ENCODE data around the gene ALAS1.
A peak's percentile ranks its signal among the peaks of the same experiment; 100 is the strongest.

Gene ALAS1

DNA sequence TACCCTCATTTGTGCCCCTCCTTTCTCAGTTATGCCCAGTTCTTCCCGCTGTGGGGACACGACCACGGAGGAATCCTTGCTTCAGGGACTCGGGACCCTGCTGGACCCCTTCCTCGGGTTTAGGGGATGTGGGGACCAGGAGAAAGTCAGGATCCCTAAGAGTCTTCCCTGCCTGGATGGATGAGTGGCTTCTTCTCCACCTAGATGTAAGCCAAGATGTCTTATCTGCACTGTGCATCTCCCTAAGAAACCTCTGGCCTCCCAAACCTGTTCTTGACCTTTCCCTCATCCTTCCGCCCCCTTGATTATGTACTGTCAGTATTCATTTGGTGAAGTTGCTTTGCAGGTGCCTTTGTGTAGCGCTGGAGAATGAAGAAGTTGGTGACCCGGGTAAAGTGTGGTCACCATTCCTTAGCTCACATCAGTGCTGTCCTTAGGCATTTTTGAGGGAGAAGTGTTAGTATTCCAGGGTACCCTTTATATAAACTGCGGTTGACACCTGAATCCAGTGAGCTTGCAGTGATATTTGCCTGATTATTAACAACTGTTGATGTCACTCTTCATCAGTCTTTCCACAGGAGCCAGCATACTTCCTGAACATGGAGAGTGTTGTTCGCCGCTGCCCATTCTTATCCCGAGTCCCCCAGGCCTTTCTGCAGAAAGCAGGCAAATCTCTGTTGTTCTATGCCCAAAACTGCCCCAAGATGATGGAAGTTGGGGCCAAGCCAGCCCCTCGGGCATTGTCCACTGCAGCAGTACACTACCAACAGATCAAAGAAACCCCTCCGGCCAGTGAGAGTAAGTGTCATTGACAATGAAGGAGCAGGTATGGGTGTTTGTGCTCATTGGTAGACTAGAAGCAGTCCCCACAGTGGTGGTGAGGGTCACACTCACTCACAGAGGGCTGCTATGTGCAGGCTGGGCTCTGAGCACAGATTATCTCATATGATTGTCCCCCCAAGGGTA is 966 bp downstream of the ALAS1 start:
- no peak for DNase-seq (ENCODE audit: low spot score)

GRCh38 chr3:52200981-52201679 is 3.2 kb downstream of the ALAS1 start:
- no peak for DNase-seq (ENCODE audit: low spot score)

DNA sequence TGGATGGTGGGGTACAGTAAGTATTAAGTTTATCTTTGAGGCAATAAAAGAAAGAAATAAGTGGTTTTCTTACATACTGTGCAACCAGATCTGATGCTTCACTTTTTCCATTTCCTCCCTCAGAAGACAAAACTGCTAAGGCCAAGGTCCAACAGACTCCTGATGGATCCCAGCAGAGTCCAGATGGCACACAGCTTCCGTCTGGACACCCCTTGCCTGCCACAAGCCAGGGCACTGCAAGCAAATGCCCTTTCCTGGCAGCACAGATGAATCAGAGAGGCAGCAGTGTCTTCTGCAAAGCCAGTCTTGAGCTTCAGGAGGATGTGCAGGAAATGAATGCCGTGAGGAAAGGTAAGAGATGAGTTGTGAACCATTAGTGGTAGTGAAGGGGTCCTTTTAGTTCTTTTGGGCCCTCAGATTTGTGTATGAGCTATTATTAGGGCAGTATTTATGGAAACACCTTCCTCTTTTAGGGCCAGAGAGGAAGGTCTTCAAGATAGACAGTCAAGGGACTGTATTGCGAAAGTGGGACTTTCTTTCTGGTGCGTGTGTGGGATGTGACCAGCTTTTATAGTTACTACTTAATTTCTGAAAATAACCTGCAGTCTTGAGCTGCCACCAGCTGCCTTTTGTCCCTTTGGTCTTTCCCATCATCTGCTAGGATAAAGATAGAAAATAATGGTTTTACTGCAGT is 4.6 kb downstream of the ALAS1 start:
- no peak for DNase-seq (ENCODE audit: low spot score)

DNA sequence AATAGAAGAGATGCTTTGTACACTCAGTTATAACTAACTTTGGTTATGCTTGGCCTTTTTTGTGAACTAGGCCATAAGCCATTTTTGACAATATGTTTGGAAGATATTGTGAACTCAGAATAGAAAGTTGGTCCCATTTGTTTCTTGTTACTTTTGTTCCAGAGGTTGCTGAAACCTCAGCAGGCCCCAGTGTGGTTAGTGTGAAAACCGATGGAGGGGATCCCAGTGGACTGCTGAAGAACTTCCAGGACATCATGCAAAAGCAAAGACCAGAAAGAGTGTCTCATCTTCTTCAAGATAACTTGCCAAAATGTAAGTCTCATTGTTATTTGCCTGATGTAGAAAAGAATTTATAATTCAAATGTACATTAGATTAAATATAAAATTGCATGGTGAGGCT is 5.7 kb downstream of the ALAS1 start:
- DNase-seq (ENCODE audit: low spot score), result no peak

GRCh38 chr3:52204337-52205073 is 6.5 kb downstream of the ALAS1 start:
- DNase-seq (ENCODE audit: low spot score), result no peak

GRCh38 chr3:52205727-52206372 is 7.9 kb downstream of the ALAS1 start:
- DNase-seq (ENCODE audit: low spot score), result no peak

DNA sequence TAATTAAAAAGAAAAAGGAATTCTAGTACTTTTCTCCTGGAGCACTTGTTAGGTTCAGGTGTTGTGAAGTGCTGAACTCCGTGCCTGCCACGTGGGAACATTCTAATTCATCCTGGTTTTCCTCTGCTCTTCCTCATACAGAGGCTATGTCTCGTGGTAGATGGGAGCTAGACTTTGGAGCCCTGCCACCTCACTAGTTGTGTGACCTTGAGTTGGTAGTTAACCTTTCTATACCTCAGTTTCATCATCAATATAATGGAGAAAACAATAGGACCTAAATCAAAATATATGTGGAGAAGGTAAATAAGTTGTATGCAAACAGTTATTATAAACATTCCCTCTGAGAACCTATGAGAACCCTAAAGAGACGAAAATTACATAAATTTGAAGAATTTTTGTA is 10.6 kb downstream of the ALAS1 start:
- no peak for DNase-seq (ENCODE audit: low spot score)

DNA sequence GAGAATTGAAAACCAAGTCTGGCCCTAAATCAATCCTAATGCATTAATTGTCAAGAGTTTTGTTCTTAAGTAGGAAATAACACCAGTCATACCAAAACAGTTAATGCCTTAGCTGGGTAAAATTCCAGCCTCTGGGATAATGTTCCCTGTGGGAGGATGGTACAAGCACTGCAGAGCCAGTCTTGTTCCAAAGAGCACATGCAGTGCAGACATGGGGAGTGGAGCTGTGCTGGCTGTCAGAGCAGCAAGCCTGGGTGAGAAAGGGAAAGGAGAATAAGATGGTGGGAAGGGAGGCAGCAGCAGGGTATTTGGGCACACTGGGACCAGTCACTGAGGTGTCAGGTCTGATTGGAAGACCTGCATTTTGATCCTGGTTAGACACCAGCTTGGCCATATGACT is 12.1 kb downstream of the ALAS1 start:
- no peak for DNase-seq (ENCODE audit: low spot score)

- no peak for DNase-seq (ENCODE audit: low spot score)
Observed at GRCh38 chr3:52210550-52211046, 12.6 kb downstream of the ALAS1 start.

DNA sequence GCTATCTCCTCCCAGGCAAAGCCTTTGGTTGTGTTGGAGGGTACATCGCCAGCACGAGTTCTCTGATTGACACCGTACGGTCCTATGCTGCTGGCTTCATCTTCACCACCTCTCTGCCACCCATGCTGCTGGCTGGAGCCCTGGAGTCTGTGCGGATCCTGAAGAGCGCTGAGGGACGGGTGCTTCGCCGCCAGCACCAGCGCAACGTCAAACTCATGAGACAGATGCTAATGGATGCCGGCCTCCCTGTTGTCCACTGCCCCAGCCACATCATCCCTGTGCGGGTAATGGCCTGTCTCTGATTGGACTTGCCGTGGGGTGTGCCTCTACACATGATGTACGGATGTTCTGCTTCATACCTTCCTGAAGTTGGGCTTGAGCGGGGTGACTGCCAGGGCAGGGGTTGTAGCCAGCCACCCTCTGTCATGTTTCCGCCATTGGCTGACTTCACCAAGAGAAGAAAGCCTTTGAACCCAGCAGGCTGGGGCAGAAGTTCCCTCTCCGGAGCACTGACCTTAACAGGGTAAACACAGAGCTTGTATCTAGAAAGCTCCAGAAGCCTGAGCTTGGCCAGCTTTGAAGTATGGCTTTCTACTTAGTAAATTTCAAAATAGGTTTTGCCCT is 13.4 kb downstream of the ALAS1 start:
- DNase-seq (ENCODE audit: low spot score), result no peak

- DNase-seq (ENCODE audit: low spot score), result no peak
Observed at GRCh38 chr3:52213005-52213404, 15.0 kb downstream of the ALAS1 start.

GRCh38 chr3:52213901-52214300 is 15.9 kb downstream of the ALAS1 start:
- no peak for DNase-seq (ENCODE audit: low spot score)

- DNase-seq (ENCODE audit: low spot score), result no peak
Observed at GRCh38 chr3:52215351-52215750, 17.4 kb downstream of the ALAS1 start.

DNA sequence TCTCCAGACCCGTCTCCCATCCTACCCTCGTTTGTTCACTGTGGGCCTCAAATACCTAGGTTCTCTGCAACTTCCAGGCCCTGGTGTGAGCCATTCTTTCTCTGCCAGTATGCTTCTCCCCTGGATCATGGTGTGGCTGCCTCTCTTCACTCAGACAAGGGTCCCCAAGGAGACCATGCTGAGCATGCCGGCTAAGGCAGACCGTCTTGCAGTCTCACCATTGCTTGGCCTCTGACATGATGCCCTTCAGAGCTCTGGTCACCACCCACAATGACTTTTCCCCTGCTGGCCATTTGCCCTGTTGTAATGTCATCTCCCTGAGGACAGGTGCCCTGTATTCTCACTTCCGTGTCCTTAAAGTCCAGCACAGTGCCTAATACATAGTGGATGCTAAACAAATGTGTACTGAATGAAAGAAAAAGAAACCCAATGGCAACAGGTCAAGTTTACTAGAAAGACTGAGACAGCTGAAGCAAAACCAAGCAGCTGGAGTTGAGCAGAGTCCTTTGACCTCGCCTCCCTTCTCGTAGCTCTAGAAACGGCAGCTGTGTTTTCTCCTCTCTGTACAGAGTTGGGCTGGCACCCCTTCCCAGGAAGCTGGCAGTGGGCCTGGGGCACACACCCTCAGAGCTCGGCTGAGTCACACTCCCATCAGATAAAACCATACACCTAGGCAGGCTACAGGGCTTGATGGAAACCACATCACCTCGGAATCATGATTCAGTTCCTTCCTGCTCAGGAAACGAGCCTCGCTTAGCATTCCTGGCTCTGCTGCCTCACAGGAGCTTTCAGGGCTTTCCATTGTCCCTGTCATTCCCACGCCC is 18.8 kb downstream of the ALAS1 start:
- DNase-seq (ENCODE audit: low spot score), result no peak

GRCh38 chr3:52217409-52217805 is 19.4 kb downstream of the ALAS1 start:
- no peak for DNase-seq (ENCODE audit: low spot score)

DNA sequence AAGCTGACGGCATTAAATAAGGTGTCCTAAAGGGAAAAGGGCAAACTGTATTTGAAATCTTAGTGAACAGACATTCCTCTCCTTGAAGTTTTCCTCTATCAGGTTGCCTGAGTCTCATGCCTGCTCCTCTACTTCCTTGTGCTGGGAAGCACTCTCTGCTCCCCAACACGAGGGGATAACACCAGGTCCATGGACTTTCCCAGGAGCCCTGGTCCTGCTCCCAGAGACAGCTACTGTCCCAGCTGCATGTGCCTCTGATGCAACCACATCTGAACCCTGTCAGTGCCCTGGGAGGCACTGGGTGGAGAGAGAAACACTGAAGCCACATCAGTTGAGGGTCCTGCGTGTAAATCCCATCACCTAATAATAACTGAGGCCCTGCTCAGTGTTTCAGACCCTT is 20.1 kb downstream of the ALAS1 start:
- no peak for DNase-seq (ENCODE audit: low spot score)

DNA sequence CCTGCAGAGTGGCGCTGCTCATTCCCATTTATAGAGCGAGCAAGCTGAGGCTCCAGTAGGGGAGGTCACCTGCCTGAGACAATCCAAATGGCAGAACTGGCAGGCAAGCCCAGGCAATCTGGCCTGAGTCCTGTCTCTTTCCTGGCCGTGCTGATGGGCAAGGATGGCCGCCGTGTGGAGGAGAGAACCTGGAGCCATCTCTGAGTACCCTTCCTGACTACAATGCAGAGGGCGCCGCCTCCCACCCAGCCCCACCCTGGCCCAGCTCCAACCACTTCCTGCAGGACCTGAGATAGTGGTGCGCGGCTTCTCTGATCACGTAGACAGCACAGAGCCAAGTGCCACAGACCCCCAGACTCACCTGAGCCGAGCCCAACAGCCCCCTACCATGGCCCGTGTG is 20.5 kb downstream of the ALAS1 start:
- no peak for DNase-seq (ENCODE audit: low spot score)

GRCh38 chr3:52218937-52219650 is 21.1 kb downstream of the ALAS1 start:
- peak; percentile 47 for DNase-seq (ENCODE audit: low spot score)

Measured in SK-N-DZ (cell line).